ENCODE measurements around the gene PUM2.
A peak's percentile ranks its signal among the peaks of the same experiment; 100 is the strongest.
"Not testable (repeated sequence)": the region's sequence is repeated elsewhere in the genome, so short reads cannot be mapped to it uniquely, and the experiment has no call there.

PUM2 gene

DNA sequence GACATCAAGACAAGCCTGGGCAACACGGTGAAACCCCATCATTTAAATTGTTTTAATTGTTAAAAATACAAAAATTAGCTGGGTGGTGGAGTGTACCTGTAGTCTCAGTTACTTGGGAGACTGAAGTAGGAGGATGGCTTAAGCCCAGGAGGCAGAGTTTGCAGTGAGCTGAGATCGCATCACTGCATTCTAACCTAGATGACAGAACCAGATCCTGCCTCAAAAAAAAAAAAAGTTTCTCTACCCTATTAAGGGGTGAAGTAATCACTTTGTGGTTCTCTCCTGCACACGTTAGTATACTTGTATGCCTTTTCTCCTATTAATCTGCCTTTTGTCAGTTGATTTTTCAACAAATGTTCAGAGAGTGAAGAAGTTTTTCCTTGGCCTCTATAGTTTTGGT, 18.1 kb upstream of the PUM2 start:
- DNase-seq: no peak

DNA sequence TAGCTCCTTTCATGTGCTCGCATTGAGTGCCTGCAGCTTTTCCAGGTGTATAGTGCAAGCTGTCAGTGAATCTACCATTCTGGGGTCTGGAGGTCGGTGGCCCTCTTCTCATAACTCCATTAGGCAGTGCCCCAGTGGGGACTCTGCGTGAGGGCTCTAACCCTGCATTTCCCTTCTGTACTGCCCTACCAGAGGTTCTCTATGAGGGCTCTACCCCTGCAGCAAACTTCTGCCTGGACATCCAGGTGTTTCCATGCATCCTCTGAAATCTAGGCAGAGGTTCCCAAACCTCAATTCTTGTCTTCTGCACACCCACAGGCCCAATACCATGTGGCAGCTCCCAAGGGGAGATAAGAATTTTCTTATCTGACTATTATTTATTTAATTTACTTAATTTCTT, 17.3 kb upstream of the PUM2 start:
- not testable (repeated sequence) for DNase-seq

GRCh38 chr2:20366672-20367116, 16.1 kb upstream of the PUM2 start:
- no peak for DNase-seq

GRCh38 chr2:20365249-20365817, 14.7 kb upstream of the PUM2 start:
- DNase-seq: no peak

DNA sequence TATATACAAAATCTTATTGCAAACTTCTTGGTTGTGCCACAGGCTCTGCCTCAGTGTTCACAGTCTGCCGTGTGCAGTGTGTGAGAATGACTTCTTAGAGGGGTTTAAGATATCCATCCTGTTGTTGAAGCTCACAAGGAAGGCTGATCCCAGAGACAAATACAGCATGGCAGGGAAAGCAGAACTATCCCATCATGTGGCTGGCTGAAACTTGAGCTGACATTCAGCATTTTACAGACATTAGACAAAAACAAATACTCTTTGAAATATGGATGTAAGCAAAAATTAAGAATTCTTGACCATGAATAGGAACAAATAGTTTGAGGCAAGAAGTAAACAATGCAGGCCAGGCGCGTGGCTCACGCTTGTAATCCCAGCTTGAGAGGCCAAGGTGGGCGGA, 12.9 kb upstream of the PUM2 start:
- DNase-seq: no peak

GRCh38 chr2:20362701-20363435, 12.2 kb upstream of the PUM2 start:
- no peak for DNase-seq

GRCh38 chr2:20361893-20362292, 11.2 kb upstream of the PUM2 start:
- no peak for DNase-seq

GRCh38 chr2:20359096-20359495, 8.5 kb upstream of the PUM2 start:
- no peak for DNase-seq

DNA sequence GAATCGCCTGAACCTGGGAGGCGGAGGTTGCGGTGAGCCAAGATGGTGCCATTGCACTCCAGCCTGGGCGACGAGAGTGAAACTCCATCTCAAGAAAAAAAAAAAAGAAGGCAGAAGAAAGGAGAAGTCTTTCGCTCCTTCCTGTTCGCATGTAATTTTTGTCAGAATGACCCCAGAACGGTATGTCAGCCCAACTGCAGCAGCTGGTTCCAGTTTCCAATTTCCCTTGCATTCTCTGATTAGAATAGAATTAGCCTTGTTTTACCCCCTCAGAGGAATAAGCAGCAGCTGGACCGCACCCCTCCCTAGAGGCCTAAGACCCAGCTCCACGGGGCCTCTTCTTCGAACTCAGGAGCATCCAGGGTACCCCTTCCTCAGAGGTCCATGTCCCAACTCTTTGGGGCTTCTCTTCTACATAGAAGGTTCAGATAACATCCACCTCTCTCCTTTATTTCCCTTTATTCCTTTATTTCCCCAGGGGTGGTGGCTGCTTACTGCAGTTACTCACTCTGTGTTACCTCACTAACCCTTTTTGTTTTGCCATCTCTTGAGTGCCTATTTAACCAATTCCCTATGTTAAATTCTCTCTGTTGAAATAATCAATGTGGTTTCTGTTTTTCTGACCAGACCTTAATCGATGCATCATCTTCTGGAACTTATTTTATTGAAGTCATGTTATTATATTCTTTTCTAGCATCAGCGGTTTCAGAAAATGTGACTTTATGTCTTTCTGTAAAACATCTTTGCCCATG, 7.2 kb upstream of the PUM2 start:
- DNase-seq: no peak

DNA sequence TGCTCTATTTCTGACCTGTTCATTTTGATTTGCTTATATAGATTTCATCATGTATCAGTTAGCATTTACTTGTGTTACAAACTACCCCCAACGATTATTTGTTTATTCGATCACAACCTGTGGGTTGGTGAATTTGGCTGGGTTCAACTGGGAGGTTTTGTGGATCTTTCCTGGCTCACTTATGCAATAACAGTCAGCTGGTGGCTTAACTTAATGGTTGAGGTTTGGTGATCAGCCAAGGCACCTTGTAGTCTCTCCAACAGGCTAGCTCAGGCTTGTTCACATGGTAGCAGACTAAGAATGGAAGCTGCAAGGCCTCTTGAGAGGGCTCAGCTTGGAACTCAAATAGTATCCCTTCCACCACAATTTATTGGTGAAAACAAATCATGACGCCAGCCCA, 5.4 kb upstream of the PUM2 start:
- DNase-seq: peak in 1 of 3 experiments; percentile 55

DNA sequence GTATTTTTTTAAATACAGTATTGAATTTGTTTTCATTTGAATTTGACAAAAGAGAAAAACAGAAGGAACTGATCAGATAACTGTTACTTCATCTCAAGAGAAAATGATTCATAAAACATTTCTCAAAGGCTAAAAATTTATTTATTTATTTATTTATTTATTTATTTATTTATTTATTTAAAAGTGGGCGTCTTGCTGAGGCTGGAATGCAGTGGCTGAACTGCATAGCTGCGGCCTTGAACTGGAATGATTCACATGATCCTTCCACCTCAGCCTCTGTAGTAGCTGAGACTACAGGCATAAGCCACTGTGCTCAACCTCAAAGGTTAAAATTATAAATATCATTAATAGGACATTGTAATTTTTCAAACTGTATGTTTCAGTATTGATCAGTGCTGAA, 4.5 kb upstream of the PUM2 start:
- no peak for DNase-seq

DNA sequence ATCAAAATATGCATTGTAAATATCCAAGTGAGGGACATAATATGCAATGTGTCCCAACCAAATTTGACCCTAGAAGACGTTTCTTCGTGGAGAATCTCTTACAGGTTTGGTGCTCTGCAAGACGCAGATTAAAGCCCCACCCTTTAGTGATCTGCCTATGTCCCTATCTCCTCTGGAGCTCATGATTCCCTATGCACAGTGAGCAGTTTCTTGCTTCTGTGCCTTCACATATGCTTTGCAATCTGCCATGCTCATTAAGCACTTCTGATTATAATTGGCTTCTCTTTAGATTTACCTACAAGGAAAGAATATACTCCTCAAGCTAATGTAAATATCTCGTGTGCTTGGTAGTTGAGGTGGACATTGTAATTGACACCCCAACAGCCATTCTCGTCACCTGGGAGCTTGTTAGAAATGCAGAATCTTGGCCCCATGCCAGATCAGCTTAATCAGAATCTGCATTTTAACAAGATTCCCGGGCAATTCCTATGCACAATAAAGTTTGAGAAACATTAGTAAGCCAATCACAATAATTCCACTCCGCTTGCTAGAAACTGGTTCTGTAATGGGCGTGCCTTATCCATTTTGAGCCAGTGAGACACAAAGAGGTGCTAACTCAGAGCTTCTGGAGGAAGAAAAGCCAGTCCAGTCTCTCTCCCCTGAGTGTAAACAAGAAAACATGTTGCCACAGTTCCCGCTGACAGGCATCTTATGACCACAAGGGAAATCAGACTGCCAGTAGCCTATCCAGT, 2.8 kb upstream of the PUM2 start:
- DNase-seq: peak; percentile 60 to 92 (median 64)

- DNase-seq: peak in 1 of 3 experiments; percentile 25
These were observed 2.1 kb upstream of the PUM2 start for GRCh38 chr2:20352581-20353216.

GRCh38 chr2:20352230-20352578, 1.6 kb upstream of the PUM2 start:
- DNase-seq: peak in 1 of 3 experiments; percentile 72

DNA sequence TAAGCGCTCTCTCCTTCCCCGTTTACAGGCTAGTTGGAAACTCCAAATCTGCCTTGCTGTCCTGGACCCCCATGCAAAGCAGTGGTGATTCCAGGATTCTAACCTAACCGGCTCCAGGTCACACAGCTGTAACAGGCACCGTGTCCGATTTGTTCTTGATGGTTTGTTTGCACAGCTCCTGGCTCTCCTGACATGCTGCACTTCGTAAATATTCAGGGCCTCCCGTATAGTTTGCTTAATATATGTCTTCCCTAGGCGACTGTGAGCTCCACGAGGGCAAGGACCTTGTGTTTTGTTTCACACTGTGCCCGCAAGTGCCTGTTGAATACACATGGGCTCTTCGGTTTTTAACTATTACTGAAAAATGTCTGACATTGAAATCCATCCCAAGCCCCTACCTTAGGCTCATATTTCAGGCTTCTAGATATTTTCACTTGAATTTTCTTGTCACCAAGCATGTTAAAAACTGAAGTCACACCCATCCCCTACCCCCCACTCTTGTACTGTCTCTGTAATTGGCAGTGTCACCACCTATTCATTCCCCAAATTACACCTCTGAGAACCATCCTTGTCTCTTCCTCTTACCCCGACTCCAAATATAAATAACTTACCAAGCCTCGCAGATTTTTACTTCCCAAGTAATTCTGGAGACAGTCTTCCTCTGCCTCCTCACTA, 1.0 kb upstream of the PUM2 start:
- peak; percentile 72 to 93 (median 85) for DNase-seq

- DNase-seq: peak; percentile 74 to 93 (median 92)
These were observed 467 bp downstream of the PUM2 start for GRCh38 chr2:20350041-20350712.

GRCh38 chr2:20349513-20349921, 1.1 kb downstream of the PUM2 start:
- peak in 1 of 3 experiments; percentile 70 for DNase-seq

DNA sequence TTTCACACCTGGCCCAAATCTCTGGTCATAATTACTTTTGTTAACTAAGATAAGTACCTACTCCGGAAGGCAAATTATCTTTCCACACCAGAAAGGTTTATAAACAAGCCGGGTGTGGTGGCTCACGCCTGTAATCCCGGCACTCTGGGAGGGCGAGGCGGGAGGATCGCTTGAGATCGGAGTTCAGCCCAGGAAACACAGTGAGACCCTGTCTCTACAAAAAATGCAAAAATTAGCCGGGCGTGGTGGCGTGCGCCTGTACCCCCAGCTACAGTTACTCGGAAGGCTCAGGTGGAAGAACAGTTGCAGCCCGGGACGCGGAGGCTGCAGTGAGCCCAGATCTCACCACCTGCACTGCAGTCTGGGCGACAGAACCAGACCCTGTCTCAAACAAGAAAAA, 2.1 kb downstream of the PUM2 start:
- DNase-seq: peak in 1 of 3 experiments; percentile 40

DNA sequence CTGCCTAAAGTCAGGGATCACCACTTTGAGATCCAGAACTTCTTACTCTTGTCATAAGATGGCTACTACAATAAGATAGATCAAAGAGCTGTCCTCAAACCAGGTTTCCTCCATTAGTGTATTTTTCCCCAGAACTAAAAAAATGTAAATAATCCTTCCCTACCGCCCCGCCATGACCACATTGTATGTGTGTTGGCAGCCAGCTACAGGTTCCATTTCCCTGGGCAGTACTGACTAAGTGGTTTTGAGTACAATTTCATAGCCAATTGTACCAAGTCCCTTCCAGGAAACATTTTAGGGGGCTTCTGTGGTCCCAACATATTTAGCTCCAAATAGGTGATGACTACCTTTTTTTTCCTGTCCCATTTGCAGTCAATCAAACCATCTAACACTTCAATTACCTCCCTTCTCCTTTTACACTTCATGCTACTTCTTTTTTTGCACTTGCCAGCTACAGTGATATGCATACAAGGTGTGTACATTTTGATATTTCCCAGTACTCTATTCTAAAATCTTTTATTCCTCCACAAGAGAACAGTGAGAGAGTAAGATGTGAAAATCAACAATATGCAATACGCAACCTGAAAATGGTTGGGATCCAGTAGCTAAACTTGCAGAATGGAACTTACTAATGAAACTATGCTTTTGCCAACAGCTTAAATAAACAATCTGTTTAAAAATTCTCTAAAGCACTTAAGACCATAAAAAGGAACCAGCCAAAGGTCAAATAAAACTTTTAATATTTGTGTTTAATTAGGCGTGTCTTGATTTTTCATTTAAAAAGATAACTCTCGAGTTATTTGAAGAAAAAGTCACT, 3.9 kb downstream of the PUM2 start:
- no peak for DNase-seq

- no peak for DNase-seq
These were observed 7.5 kb downstream of the PUM2 start for GRCh38 chr2:20343128-20343527.

DNA sequence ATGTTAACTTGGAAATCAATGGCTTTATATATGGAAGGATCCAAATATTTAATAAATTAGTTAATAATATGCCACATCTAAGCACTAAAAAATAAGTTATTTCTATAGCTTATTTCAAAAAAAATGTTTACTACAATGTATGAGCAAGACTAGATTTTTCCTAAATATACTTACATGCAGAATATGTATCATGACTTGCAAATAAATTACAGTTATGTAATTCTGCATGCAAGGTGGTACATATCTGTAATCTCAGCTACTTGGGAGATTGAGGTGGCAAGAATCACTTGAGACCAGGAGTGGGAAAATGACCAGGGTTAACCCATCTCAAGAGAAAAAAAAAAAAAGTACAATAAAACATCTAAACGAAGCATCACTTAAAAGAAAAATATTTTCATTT, 11.6 kb downstream of the PUM2 start:
- DNase-seq: no peak
